Hippocampal formation (tissue), 2 donors: ENCODE data around the gene FICD.

Experiments
- DNase-seq, 2 donors: peaks; one replicate each; lab custom pipeline; 2025; lab: John Stamatoyannopoulos, UW

Gene FICD

DNA sequence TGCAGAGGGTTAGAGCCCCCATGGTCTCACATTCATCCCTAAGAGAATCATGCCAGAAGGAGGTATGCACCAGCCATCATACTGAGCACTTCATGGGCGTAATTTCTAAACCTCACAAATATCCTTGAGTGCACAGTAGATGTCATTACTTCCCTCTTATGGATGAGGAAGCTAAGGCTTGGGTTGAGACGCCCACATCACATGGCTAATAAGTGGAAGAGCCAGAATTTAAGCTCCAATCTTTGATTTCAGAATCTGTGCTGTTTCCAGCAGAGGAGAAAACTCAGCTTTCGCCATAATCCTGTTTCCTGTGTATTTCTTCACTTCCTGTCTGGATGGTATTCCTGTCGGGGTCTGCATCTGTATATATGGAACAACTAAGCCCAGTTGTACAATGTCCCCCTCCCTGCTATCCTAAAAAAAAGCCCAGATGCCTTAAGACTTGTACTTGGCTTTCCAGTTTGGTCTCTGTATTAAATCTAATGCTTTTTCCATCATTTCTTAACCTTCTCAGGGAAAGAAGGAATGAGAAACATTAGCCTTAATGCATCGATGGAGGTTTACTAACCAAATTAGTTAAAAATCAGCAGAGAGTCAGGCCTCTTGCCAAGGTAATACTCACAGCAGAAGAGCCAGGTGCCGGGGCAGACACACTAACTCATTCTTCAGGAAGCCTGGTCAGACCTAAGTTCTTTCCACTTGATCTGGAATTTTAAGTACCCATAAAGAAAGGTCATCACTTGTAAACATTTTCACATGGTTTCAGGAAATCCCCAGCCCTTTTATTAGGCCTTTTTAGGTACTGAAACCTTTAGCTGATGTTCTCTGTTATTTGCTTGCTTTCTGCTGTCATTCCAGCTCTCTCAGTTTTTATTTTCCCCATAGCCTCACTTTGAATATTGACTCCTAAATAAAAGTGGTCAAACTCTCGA is 52.6 kb downstream of the FICD start:
- no peak for DNase-seq

DNA sequence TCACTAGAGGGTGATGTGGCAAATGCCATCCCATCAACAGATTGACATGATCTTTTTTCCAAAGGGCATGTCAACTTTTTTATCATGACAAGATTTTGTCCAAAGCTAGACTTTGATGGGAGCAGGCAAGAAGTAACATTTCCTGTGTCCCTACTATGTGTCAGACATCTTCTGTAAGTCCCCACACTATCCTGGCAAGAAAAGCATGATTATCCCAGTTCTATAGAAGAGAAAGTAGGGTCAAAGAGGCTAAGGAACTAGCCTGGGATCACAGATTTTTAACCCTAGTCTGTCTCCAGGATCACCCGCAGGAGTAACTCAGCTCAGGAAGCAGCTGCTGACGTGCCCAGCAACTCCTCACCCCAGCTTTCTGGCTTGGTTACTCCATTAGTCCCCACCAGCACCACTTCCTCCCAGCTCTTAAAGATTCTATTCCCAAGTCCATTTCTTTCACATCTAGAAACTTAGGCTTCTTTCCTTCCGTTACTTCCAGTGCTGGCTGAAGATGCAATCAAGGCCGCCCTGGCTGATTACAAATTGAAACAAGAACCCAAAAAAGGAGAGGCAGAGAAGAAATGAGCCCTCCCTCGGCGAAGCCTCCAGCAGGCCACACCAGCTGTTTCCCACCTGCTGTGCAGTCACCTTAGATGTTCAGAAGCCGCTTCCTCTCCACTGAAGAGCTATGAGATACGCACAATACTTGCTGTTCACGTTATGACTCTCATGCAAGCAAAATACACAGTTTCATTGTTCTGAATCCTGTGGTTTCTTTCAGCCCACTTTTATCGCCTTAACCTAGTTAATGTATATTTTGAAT is 53.5 kb downstream of the FICD start:
- DNase-seq = no peak
